ENCODE data around the gene BCL7B.
A peak's percentile ranks its signal among the peaks of the same experiment; 100 is the strongest.

The BCL7B gene

DNA sequence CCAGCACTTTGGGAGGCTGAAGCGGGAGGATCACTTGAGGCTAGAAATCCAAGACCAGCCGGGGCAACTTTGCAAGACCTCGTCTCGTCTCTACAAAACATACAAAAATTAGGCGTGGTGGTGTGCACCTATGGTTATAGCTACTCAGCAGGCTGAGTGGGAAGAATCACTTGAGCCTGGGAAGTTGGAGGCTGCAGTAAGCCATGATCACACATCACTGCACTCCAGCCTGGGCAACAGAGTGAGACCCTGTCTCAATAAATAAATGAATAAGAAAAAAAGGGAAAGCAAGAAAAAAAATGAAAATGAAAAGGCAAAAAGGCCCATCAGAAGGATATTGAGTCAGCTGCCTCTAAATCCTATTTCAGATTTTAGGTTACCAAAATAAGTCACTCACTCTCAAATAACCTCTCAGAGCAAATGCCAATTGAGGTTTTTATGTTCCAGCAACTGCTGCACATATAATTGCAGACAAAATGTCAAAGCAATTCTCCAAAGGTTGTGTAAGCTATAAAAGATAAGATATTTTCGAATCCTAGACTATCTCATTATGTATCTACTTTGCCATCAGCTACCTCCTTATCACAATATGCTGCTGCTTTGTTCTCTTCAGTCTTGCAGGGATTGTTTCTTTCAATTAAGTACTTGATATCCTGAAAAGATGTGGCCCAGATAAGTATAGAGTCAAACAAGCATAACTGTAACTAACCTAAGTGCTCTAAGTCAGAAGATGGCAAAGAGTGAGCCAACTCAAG lies 40.1 kb downstream of the BCL7B start:
- H3K27ac ChIP-seq: no peak overlapping the region

DNA sequence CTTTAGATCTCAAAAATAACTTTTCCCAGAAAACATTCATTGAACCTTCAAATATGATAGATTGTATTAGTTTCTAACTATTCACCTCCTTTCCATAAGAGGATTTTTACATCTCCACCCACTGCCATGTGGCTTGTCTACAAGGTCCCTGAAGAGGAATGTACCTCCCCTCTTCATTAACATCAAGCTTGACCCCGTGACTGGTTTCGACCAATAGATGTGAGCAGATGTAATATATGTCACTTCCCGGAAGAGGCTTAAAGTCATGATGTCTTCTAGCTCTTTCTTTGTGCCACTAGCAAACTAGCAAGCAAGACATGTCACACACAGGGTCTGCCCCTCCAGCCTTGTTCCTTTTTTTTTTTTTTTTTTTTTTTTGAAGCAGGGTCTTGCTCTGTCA lies 42.3 kb downstream of the BCL7B start:
- TF ChIP-seq, protein P1, sequence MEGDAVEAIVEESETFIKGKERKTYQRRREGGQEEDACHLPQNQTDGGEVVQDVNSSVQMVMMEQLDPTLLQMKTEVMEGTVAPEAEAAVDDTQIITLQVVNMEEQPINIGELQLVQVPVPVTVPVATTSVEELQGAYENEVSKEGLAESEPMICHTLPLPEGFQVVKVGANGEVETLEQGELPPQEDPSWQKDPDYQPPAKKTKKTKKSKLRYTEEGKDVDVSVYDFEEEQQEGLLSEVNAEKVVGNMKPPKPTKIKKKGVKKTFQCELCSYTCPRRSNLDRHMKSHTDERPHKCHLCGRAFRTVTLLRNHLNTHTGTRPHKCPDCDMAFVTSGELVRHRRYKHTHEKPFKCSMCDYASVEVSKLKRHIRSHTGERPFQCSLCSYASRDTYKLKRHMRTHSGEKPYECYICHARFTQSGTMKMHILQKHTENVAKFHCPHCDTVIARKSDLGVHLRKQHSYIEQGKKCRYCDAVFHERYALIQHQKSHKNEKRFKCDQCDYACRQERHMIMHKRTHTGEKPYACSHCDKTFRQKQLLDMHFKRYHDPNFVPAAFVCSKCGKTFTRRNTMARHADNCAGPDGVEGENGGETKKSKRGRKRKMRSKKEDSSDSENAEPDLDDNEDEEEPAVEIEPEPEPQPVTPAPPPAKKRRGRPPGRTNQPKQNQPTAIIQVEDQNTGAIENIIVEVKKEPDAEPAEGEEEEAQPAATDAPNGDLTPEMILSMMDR (IDR thresholded peaks at IDR 0.05): no peak
- TF ChIP-seq ZFX (IDR thresholded peaks at IDR 0.05; ENCODE audit: borderline replicate concordance): no peak
- H3K27ac ChIP-seq: no peak overlapping the region

More for the DNA sequence above, 40.1 kb downstream of the BCL7B start:
- TF ChIP-seq ZFX (IDR thresholded peaks at IDR 0.05; ENCODE audit: borderline replicate concordance): no peak
- TF ChIP-seq, protein P1 (IDR thresholded peaks at IDR 0.05): no peak

DNA sequence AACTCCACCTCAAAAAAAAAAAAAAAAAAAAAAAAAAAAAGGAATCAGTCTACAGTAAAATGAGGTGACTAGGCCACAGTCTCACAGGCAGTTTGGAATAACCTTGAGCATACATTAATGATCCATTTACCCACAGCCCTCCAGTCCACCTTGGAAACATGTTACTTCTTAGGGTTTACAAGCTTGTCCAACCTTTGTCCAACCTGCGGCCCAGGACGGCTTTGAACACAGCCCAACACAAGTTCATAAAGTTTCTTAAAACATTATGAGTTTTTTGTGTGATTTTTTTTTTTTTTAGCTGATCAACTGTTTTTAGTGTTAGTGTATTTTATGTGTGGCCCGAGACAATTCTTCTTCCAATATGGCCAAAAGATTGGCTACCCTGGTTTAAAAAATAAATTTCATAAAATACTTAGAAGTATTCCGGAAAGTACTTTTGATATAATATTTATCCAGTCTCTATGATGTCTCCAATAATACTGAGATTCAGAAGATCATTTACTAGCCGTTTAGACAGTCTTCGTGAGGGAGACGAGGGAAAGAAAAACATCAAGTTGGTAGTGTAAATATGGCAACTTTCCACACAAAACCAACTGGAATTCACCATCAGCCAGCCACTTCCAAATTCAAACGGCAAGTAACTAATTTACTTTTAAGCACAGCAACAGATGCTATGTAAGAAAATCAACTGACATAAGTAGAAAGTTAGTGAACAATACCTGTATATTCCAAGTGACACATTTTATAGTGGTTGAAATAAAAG lies 45.3 kb downstream of the BCL7B start:
- 0 out of 2 replicates have a peak overlapping the region, but pooled peaks have one; percentile 1 for H3K27ac ChIP-seq
- TF ChIP-seq, protein P1 (IDR thresholded peaks at IDR 0.05): no peak
- TF ChIP-seq ZFX (IDR thresholded peaks at IDR 0.05; ENCODE audit: borderline replicate concordance): no peak

DNA sequence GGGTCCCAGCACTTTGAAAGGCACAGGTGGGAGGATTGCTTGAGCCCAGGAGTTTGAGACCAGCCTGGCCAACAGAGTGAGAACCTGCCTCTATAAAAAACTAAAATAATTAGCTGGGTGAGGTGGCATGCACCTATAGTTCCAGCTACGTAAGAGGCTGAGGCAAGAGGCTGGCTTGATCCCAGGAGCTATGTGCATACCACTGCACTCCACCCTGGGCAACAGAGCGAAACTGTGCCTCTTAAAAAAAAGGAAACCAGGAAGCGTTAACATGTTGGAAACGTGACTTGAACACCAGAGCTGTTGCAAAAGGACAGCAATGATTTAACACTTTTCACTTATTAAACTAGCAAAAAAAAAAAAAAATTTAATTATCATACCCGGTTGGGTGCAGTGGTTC lies 48.0 kb downstream of the BCL7B start:
- peak overlapping the region; percentile 19; the same call in 1 of the 2 replicates for H3K27ac ChIP-seq
- TF ChIP-seq, protein P1 (IDR thresholded peaks at IDR 0.05): no peak
- no peak for TF ChIP-seq ZFX (IDR thresholded peaks at IDR 0.05; ENCODE audit: borderline replicate concordance)

DNA sequence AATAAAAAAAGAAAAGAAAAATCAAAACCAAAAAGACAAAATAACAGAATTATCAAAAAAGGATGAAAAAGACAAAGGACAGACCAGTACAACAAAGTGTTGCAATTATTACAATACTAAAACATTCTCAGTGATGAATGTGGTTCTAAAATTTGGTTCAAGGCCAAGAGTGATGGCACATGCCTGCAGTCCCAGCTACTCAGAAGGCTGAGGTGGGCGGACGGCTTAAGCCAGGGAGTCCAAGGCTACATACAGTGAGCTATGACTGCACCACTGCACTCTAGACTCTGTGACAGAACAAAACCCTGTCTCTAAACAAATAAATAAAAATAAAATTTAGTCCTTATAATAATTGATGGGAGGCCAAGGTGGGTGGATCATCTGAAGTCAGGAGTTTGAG lies 49.9 kb downstream of the BCL7B start:
- no peak for TF ChIP-seq ZFX (IDR thresholded peaks at IDR 0.05; ENCODE audit: borderline replicate concordance)
- TF ChIP-seq, protein P1 (IDR thresholded peaks at IDR 0.05): no peak
- no peak overlapping the region for H3K27ac ChIP-seq

DNA sequence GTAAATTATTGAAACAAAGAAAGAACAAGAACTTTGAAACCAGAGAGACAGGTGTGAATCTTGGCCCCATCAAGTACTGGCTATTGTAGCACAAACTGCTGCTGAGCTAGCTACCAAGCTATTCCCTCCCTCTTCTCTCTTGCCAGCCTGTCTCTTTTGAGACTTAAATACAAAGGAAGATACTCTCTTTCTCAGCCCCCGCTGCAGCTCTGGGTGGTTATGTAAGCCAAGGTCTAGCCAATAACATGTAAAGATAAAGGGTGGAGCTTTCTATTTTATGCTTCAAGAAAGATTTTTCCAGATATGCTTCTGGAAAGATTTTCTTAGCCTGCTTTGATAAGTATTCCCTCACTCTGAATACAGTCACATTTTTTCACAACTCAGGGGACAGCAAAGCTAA lies 52.6 kb downstream of the BCL7B start:
- no peak for TF ChIP-seq ZFX (IDR thresholded peaks at IDR 0.05; ENCODE audit: borderline replicate concordance)
- TF ChIP-seq, protein P1 (IDR thresholded peaks at IDR 0.05): no peak
- H3K27ac ChIP-seq: no peak overlapping the region

DNA sequence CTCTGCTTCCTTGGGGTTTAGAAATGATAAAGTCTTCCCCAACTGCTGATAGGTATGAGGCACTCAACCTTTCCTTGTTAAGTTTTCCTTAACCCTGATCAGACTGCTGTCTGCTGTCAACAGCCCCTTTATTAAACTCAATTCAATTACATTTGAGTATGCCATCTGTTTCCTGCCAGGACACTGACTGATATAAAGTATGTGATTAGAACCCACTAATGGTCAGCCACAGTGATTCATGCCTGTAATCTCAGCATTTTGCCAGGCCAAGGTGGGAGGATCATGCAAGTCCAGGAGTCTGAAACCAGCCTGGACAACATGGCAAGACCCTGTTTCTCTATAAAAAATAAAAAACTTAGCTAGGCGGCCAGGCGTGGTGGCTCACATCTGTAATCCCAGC lies 53.5 kb downstream of the BCL7B start:
- no peak overlapping the region for H3K27ac ChIP-seq

More for the DNA sequence above, 53.5 kb downstream of the BCL7B start:
- TF ChIP-seq, protein P1 (IDR thresholded peaks at IDR 0.05): no peak
- TF ChIP-seq ZFX (IDR thresholded peaks at IDR 0.05; ENCODE audit: borderline replicate concordance): no peak
